ENCODE results near the gene PRDM12.

Gene PRDM12

GRCh38 chr9:130729145-130729544 is 64.8 kb downstream of the PRDM12 start:
- DNase-seq (ENCODE audit: low read depth): no peak

DNA sequence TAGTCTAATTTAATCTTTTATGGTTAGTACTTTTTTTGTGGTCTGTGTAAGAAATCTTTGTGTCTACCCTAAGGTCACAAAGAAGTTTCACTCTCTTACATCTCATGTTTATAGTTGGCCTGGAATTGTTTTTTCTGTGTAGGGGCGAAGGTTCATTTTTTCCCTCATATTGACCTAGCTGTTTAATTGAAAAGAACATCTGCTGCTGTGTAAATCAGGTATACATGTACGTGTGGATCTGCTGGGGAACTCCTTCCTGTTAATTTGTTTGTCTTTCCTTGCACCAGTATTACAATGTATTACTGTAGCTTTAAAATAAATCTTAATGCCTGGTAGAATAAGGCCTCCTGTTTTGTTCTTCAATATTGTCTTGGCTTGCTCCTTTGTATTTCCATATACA is 67.0 kb downstream of the PRDM12 start:
- DNase-seq (ENCODE audit: low read depth): no peak

- DNase-seq (ENCODE audit: low read depth): no peak
Measured at GRCh38 chr9:130732136-130732535, 67.7 kb downstream of the PRDM12 start.
